Measurements from ENCODE around the gene KCNJ2.

KCNJ2 gene

GRCh38 chr17:70168977-70169708 is at the start of gene KCNJ2:
Gene KCNJ2, plus strand, starts transcription at chr17:70169532. Its CDS starts 5,508 bp downstream, at chr17:70175040.
- peak; percentile 27 for DNase-seq (ENCODE audit: low read depth)

- DNase-seq (ENCODE audit: low read depth), result no peak
These were observed 49.8 kb upstream of the KCNJ2 start for GRCh38 chr17:70119545-70119944.

- no peak for DNase-seq (ENCODE audit: low read depth)
These were observed 49.3 kb upstream of the KCNJ2 start for GRCh38 chr17:70119983-70120382.

GRCh38 chr17:70120425-70120824 is 48.9 kb upstream of the KCNJ2 start:
- no peak for DNase-seq (ENCODE audit: low read depth)

- no peak for DNase-seq (ENCODE audit: low read depth)
These were observed 48.2 kb upstream of the KCNJ2 start for GRCh38 chr17:70121126-70121525.

- no peak for DNase-seq (ENCODE audit: low read depth)
These were observed 46.1 kb upstream of the KCNJ2 start for GRCh38 chr17:70123193-70123592.

- DNase-seq (ENCODE audit: low read depth), result no peak
These were observed 44.6 kb upstream of the KCNJ2 start for GRCh38 chr17:70124723-70125122.

GRCh38 chr17:70127221-70127873 is 42.0 kb upstream of the KCNJ2 start:
- DNase-seq (ENCODE audit: low read depth), result no peak

GRCh38 chr17:70128727-70129238 is 40.5 kb upstream of the KCNJ2 start:
- DNase-seq (ENCODE audit: low read depth), result no peak

GRCh38 chr17:70130289-70130688 is 39.0 kb upstream of the KCNJ2 start:
- DNase-seq (ENCODE audit: low read depth), result no peak

GRCh38 chr17:70132505-70132904 is 36.8 kb upstream of the KCNJ2 start:
- no peak for DNase-seq (ENCODE audit: low read depth)

- DNase-seq (ENCODE audit: low read depth), result no peak
These were observed 35.3 kb upstream of the KCNJ2 start for GRCh38 chr17:70134042-70134441.

- DNase-seq (ENCODE audit: low read depth), result no peak
These were observed 34.6 kb upstream of the KCNJ2 start for GRCh38 chr17:70134777-70135176.

- no peak for DNase-seq (ENCODE audit: low read depth)
These were observed 33.2 kb upstream of the KCNJ2 start for GRCh38 chr17:70136131-70136530.

- DNase-seq (ENCODE audit: low read depth), result peak; percentile 5
These were observed 31.7 kb upstream of the KCNJ2 start for GRCh38 chr17:70137451-70138230.

- no peak for DNase-seq (ENCODE audit: low read depth)
These were observed 31.0 kb upstream of the KCNJ2 start for GRCh38 chr17:70138291-70138865.

- no peak for DNase-seq (ENCODE audit: low read depth)
These were observed 29.8 kb upstream of the KCNJ2 start for GRCh38 chr17:70139449-70139993.

- no peak for DNase-seq (ENCODE audit: low read depth)
These were observed 25.0 kb upstream of the KCNJ2 start for GRCh38 chr17:70144260-70144846.

GRCh38 chr17:70153210-70153609 is 16.1 kb upstream of the KCNJ2 start:
- no peak for DNase-seq (ENCODE audit: low read depth)

- DNase-seq (ENCODE audit: low read depth), result no peak
These were observed 12.2 kb upstream of the KCNJ2 start for GRCh38 chr17:70157151-70157550.

- DNase-seq (ENCODE audit: low read depth), result no peak
These were observed 11.2 kb upstream of the KCNJ2 start for GRCh38 chr17:70158180-70158579.

GRCh38 chr17:70158591-70158990 is 10.7 kb upstream of the KCNJ2 start:
- no peak for DNase-seq (ENCODE audit: low read depth)

Data from activated T-cell treated with anti-CD3 and anti-CD28 coated beads for 24 hours (primary cell).